G401.6 (cell line): ENCODE measurements around the gene SLC26A9.

Experiments
- FAIRE-seq: peaks from 2 replicates; lab custom pipeline; 2012; peaks lifted over from hg19 to GRCh38; lab: Jason Lieb, UNC

SLC26A9 gene

GRCh38 chr1:205943245-205943644 lies at the start of gene SLC26A9:
Gene SLC26A9 (minus strand): TSS chr1:205943456. CDS start chr1:205935820, 7,636 bp downstream.
- no peak for FAIRE-seq

GRCh38 chr1:205992218-205992882 lies 49.1 kb upstream of the SLC26A9 start:
- no peak for FAIRE-seq

- no peak for FAIRE-seq
Observed at GRCh38 chr1:205991237-205991636, 48.0 kb upstream of the SLC26A9 start.

- FAIRE-seq, result no peak
Observed at GRCh38 chr1:205990226-205990625, 47.0 kb upstream of the SLC26A9 start.

GRCh38 chr1:205989786-205990185 lies 46.5 kb upstream of the SLC26A9 start:
- FAIRE-seq, result no peak

GRCh38 chr1:205988585-205988995 lies 45.3 kb upstream of the SLC26A9 start:
- FAIRE-seq, result no peak

- no peak for FAIRE-seq
Observed at GRCh38 chr1:205986861-205987260, 43.6 kb upstream of the SLC26A9 start.

GRCh38 chr1:205986292-205986691 lies 43.0 kb upstream of the SLC26A9 start:
- FAIRE-seq, result no peak

- FAIRE-seq, result no peak
Observed at GRCh38 chr1:205985330-205986005, 42.2 kb upstream of the SLC26A9 start.

- FAIRE-seq, result no peak
Observed at GRCh38 chr1:205983925-205984725, 40.9 kb upstream of the SLC26A9 start.

GRCh38 chr1:205981257-205981656 lies 38.0 kb upstream of the SLC26A9 start:
- no peak for FAIRE-seq

GRCh38 chr1:205980237-205980870 lies 37.1 kb upstream of the SLC26A9 start:
- FAIRE-seq, result no peak

- no peak for FAIRE-seq
Observed at GRCh38 chr1:205979301-205979700, 36.0 kb upstream of the SLC26A9 start.

- FAIRE-seq, result no peak
Observed at GRCh38 chr1:205978676-205979075, 35.4 kb upstream of the SLC26A9 start.

GRCh38 chr1:205977402-205978014 lies 34.3 kb upstream of the SLC26A9 start:
- FAIRE-seq, result no peak

GRCh38 chr1:205976708-205977401 lies 33.6 kb upstream of the SLC26A9 start:
- FAIRE-seq, result no peak

GRCh38 chr1:205976036-205976435 lies 32.8 kb upstream of the SLC26A9 start:
- no peak for FAIRE-seq

- FAIRE-seq, result no peak
Observed at GRCh38 chr1:205975387-205975998, 32.2 kb upstream of the SLC26A9 start.

GRCh38 chr1:205974712-205975111 lies 31.5 kb upstream of the SLC26A9 start:
- no peak for FAIRE-seq

- FAIRE-seq, result no peak
Observed at GRCh38 chr1:205973377-205974232, 30.3 kb upstream of the SLC26A9 start.
